HG03521 (cell line): ENCODE data around the gene CD37.
"Not testable (repeated sequence)": the region's sequence is repeated elsewhere in the genome, so short reads cannot be mapped to it uniquely, and the experiment has no call there.

ENCODE experiments used
- ATAC-seq: cut with Tn5 transposase; IDR thresholded peaks from one replicate; pipeline ENCODE4 v1.9.1; 2021; ENCODE audit warnings: mild to moderate bottlenecking, moderate library complexity; ENCODE audit not compliant: unreplicated experiment

Gene CD37

DNA sequence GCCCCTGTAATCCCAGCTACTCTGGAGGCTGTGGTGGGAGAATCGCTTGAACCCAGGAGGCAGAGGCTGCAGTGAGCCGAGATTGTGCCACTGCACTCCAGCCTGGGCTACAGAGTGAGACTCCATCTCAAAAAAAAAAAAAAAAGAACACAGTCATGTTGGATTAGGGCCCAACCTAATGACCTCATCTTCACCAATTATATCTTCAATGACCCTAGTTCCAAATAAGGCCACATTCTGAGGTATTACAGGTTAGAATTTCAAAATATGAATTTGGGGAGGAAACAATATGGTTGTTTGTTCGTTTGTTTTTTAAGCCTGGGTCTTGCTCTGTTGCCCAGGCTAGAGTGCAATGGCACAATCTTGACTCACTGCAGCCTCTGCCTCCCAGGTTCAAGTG, 38.0 kb downstream of the CD37 start:
- ATAC-seq: not testable (repeated sequence)

DNA sequence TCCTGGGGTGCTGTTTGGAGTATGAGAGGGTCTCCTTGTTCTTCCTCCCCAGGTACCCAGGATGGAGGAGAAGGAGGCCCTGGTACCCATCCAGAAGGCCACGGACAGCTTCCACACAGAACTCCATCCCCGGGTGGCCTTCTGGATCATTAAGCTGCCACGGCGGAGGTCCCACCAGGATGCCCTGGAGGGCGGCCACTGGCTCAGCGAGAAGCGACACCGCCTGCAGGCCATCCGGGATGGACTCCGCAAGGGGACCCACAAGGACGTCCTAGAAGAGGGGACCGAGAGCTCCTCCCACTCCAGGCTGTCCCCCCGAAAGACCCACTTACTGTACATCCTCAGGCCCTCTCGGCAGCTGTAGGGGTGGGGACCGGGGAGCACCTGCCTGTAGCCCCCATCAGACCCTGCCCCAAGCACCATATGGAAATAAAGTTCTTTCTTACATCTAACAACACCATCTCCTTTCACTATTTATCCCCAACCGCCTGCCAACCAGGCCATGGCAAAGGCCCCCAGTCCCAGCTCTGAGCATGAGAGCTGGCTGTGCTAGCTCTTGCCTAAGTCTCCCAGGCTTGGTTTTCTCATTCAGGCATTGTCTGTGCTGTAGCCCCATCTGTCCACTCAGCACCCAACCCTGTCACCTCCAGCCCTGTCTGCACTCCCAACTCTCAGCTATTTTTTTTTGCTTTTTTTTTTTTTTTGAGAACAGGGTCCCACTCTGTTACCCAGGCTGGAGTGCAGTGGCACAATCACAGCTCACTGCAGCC, 39.6 kb downstream of the CD37 start:
- no peak for ATAC-seq

DNA sequence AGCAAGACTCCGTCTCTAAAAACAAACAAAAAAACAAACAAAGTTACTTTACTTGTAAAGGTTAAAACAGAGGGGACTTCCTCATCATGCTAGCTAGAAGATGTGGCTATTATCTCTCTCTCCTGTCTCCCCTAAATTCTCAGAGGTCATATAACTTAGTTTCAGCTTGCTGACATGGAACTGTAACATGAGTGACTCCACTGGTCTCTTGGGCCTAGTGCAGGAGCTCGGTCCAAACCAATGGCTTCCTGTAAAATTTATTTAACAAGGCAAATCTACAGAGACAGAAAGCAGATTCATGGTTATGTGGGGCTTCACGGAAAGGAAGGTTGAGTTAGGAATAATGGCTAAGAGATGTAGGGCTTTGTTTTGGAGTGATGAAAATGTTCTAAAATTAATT, 43.3 kb downstream of the CD37 start:
- ATAC-seq: no peak

DNA sequence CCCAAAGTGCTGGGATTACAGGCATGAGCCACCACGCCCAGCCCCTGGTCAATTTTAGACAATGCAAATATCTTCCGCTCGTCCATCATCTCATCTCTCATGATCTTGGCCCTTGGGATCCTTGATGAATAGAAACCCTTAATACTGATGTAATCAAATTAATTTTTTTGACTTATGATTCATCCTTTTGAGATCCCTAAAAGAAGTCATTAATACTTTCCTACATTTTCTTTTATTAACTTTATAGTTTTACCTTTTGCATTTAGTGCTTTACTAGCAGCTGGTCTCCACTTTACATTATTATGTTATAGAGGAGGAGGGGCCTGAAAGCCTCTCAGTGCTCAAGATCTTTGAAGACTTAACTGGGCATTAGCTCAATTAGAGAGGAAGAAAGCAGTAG, 45.2 kb downstream of the CD37 start:
- ATAC-seq: no peak

DNA sequence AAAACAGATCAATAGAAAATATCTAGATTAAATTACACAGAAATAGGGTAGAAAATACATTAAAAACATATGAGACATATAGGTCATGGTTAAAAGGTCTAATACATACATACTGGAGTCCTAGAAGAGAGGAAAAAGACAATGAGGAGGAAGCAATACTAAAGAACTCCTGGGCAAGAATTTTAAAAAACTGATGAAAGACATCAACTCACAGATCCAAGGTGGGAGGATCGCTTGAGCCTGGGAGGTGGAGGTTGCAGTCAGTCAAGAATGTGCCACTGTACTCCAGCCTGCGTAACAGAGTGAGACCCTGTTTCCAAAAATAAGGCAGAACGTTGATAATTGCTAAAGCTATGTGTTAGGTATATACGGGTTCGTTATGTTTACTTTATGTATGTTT, 47.4 kb downstream of the CD37 start:
- no peak for ATAC-seq

DNA sequence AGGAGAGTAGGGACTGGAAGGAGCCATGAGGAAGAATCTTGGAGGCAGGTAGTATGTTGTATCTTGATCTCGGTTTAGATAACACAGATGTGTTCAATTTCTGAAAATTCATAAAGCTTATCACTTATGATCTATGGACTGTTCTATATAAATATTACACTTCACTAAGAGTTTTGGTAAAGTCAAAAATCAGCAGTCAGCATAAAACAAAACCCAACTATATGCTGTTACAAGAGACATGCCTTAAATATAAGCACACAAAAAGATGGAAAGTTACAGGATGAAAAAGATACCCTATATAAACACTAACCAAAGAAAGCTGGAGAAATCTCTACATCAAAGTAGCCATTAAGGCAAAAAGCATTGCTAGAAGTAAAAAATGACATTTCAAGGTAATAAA, 48.4 kb downstream of the CD37 start:
- ATAC-seq: no peak

DNA sequence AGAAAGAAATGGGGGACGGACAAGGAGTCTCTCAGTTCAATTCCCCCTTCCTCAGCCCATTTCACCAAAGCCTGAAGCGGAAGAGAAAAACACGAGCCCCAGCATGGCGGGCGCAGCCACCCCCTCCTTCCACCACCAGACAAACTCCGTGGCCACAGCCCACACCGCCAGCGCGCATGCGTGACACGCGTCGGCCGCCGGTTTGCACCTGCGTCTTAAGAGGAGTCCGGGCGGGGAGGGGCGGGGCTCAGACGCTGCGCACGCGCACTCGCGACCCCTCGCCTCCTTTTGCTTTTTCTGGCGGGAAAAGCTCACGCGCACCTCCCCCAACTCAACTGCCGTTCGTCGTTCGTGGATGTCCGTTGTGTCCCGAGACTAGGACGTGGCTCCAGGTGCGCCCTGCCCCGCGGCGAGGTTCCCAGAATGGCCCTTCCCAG, 52.7 kb downstream of the CD37 start, which contains the start of gene KASH5:
Gene KASH5 (plus strand): TSS at position 314 of the 437 bp plus-strand sequence. CDS start 2,635 bp downstream, outside the sequence.
- peak; percentile 68 for ATAC-seq

DNA sequence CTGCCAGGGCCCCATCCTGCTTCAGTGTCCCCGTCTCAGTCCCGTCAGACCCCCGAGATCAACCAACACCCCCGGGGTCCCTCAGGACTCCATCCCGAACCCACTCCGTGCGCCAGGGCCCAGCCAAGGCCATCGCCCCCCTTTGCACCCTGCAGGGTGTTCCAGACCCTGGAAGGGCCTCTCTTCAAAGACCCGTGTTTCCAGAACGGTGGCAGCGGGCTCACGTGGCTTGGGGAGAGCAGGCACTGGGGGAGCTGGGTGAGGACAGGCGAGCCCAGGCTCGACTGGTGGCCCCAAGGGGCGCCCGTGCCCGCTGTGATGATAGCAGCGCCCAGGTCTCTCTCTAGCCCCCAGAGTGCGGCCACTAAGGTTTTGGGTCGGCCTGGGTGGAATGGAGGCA, 54.2 kb downstream of the CD37 start:
- ATAC-seq: no peak
